Measurements from ENCODE around the gene S100A4. TPM values are rescaled to one million over a fixed set of nuclear protein-coding genes. Genes with fewer than 3 reads are reported as not detected.
"Not testable (repeated sequence)": the region's sequence is repeated elsewhere in the genome, so short reads cannot be mapped to it uniquely, and the experiment has no call there.

S100A4 gene
- total and polyA plus RNA-seq, 4 donors = 44.0 to 2,351 (median 762) TPM

- TF ChIP-seq, protein P1, sequence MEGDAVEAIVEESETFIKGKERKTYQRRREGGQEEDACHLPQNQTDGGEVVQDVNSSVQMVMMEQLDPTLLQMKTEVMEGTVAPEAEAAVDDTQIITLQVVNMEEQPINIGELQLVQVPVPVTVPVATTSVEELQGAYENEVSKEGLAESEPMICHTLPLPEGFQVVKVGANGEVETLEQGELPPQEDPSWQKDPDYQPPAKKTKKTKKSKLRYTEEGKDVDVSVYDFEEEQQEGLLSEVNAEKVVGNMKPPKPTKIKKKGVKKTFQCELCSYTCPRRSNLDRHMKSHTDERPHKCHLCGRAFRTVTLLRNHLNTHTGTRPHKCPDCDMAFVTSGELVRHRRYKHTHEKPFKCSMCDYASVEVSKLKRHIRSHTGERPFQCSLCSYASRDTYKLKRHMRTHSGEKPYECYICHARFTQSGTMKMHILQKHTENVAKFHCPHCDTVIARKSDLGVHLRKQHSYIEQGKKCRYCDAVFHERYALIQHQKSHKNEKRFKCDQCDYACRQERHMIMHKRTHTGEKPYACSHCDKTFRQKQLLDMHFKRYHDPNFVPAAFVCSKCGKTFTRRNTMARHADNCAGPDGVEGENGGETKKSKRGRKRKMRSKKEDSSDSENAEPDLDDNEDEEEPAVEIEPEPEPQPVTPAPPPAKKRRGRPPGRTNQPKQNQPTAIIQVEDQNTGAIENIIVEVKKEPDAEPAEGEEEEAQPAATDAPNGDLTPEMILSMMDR (IDR thresholded peaks at IDR 0.05; ENCODE audit: control extremely low read depth, extremely low read depth) = no peak
- no peak for ATAC-seq (ENCODE audit: insufficient read depth, low FRiP score)
Observed at GRCh38 chr1:153587314-153587713, 41.7 kb upstream of the S100A4 start.

DNA sequence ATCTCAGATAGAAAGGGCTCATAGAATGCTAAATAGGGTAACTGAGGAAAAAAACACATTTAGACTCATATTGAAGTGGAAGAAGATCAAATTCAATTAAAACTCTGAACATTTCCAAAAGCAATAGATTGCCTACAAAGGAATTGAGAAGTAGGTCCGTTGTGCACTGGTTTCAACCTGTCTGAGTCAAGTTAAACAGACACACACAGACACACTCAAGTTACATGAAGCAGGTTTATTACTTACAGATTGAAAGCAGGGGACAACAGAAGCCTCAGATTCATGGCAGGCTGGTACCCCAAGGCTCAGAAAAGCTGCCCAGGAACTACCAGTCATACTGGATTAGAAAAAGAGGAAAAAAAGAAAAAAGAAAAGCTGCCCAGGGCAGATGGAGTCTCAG, 40.7 kb upstream of the S100A4 start:
- peaks cover 0 to 2% (median 0%) of the 10 kb centered on the region in 4 donors for H3K36me3 ChIP-seq (ENCODE audit: control insufficient read depth in 4 of 4, insufficient read depth in 4 of 4, low read length in 4 of 4)
- DNase-seq (no peak), ATAC-seq (ENCODE audit: insufficient read depth, low FRiP score) (no peak)
- no peak overlapping the region for H3K27ac ChIP-seq (ENCODE audit: low read depth in 1 of 2, low read length in 1 of 2)
- H3K9me3 ChIP-seq (ENCODE audit: control insufficient read depth in 4 of 4, insufficient read depth in 3 of 4, low read length in 3 of 4) = no peaks in the 10 kb centered on the region
- TF ChIP-seq, protein P1 (IDR thresholded peaks at IDR 0.05; ENCODE audit: control extremely low read depth, extremely low read depth) = no peak
- no peaks in the 10 kb centered on the region for H3K27me3 ChIP-seq (ENCODE audit: control insufficient read depth in 3 of 3, insufficient read depth in 3 of 3, low read length in 2 of 3)
- H3K9ac ChIP-seq (ENCODE audit: insufficient read depth in 1 of 2, low read length in 2 of 2) = no peak overlapping the region
- no peak overlapping the region for H3K4me3 ChIP-seq
- 54 to 61% methylated on average over 1 of the region's 1 CpG for WGBS, 2 donors
- no peaks in the 10 kb centered on the region for H3K4me1 ChIP-seq (ENCODE audit: control insufficient read depth in 5 of 5, insufficient read depth in 5 of 5, low read length in 5 of 5)

More at GRCh38 chr1:153587314-153587713, 41.7 kb upstream of the S100A4 start:
- no peak for DNase-seq
- H3K4me1 ChIP-seq (ENCODE audit: control insufficient read depth in 5 of 5, insufficient read depth in 5 of 5, low read length in 5 of 5) = no peaks in the 10 kb centered on the region
- no peak overlapping the region for H3K9ac ChIP-seq (ENCODE audit: insufficient read depth in 1 of 2, low read length in 2 of 2)
- H3K4me3 ChIP-seq = no peak overlapping the region
- no peak overlapping the region for H3K27ac ChIP-seq (ENCODE audit: low read depth in 1 of 2, low read length in 1 of 2)
- H3K9me3 ChIP-seq (ENCODE audit: control insufficient read depth in 4 of 4, insufficient read depth in 3 of 4, low read length in 3 of 4) = no peaks in the 10 kb centered on the region
- H3K27me3 ChIP-seq (ENCODE audit: control insufficient read depth in 3 of 3, insufficient read depth in 3 of 3, low read length in 2 of 3) = no peaks in the 10 kb centered on the region
- peaks cover 0 to 2% (median 0%) of the 10 kb centered on the region in 4 donors for H3K36me3 ChIP-seq (ENCODE audit: control insufficient read depth in 4 of 4, insufficient read depth in 4 of 4, low read length in 4 of 4)
- 56 to 69% methylated on average over 5 of the region's 5 CpGs for WGBS, 2 donors

- peaks cover 0 to 2% (median 0%) of the 10 kb centered on the region in 4 donors for H3K36me3 ChIP-seq (ENCODE audit: control insufficient read depth in 4 of 4, insufficient read depth in 4 of 4, low read length in 4 of 4)
- TF ChIP-seq, protein P1 (IDR thresholded peaks at IDR 0.05; ENCODE audit: control extremely low read depth, extremely low read depth) = no peak
- H3K9me3 ChIP-seq (ENCODE audit: control insufficient read depth in 4 of 4, insufficient read depth in 3 of 4, low read length in 3 of 4) = no peaks in the 10 kb centered on the region
- H3K27me3 ChIP-seq (ENCODE audit: control insufficient read depth in 3 of 3, insufficient read depth in 3 of 3, low read length in 2 of 3) = no peaks in the 10 kb centered on the region
- ATAC-seq (ENCODE audit: insufficient read depth, low FRiP score) (no peak), DNase-seq (no peak)
- WGBS, 2 donors = 64 to 86% methylated on average over 1 of the region's 1 CpG
- no peak overlapping the region for H3K4me3 ChIP-seq
- no peak overlapping the region for H3K27ac ChIP-seq (ENCODE audit: low read depth in 1 of 2, low read length in 1 of 2)
- no peak overlapping the region for H3K9ac ChIP-seq (ENCODE audit: insufficient read depth in 1 of 2, low read length in 2 of 2)
- no peaks in the 10 kb centered on the region for H3K4me1 ChIP-seq (ENCODE audit: control insufficient read depth in 5 of 5, insufficient read depth in 5 of 5, low read length in 5 of 5)
Observed at GRCh38 chr1:153585006-153585405, 39.4 kb upstream of the S100A4 start.

DNA sequence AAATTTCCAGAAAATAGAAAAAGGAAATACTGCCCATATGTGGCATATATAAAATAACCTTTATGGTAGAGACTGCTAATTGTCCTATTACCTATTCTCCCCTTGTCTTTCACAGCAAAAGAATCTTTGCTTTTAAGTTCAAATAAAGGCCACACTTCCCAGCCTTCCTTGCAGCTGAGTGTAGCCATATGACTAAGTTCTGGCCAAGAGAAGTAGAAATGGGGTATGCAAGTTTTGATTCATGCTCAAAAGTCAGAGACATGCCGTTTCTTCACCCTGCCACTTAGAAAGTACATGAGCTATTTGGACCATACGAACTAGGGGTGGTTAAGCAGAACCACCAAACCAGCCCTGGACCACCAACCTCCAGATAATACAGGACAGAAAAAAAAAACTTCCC, 38.4 kb upstream of the S100A4 start:
- WGBS, 2 donors = 82% methylated on average over 2 of the region's 2 CpGs
- no peak overlapping the region for H3K27ac ChIP-seq (ENCODE audit: low read depth in 1 of 2, low read length in 1 of 2)
- H3K4me1 ChIP-seq (ENCODE audit: control insufficient read depth in 5 of 5, insufficient read depth in 5 of 5, low read length in 5 of 5) = no peaks in the 10 kb centered on the region
- no peak overlapping the region for H3K9ac ChIP-seq (ENCODE audit: insufficient read depth in 1 of 2, low read length in 2 of 2)
- no peak for DNase-seq
- TF ChIP-seq, protein P1 (IDR thresholded peaks at IDR 0.05; ENCODE audit: control extremely low read depth, extremely low read depth) = no peak
- no peak for ATAC-seq (ENCODE audit: insufficient read depth, low FRiP score)
- no peak overlapping the region for H3K4me3 ChIP-seq
- no peaks in the 10 kb centered on the region for H3K9me3 ChIP-seq (ENCODE audit: control insufficient read depth in 4 of 4, insufficient read depth in 3 of 4, low read length in 3 of 4)
- no peaks in the 10 kb centered on the region for H3K27me3 ChIP-seq (ENCODE audit: control insufficient read depth in 3 of 3, insufficient read depth in 3 of 3, low read length in 2 of 3)
- peaks cover 0 to 2% (median 0%) of the 10 kb centered on the region in 4 donors for H3K36me3 ChIP-seq (ENCODE audit: control insufficient read depth in 4 of 4, insufficient read depth in 4 of 4, low read length in 4 of 4)

DNA sequence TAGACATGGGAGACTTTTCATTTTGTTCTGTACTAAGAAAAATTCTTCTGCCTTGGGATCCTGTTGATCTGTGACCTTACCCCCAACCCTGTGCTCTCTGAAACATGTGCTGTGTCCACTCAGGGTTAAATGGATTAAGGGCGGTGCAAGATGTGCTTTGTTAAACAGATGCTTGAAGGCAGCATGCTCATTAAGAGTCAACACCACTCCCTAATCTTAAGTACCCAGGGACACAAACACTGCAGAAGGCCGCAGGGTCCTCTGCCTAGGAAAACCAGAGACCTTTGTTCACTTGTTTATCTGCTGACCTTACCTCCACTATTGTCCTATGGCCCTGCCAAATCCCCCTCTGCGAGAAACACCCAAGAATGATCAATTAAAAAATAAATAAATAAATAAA, 37.9 kb upstream of the S100A4 start:
- not testable (repeated sequence) for DNase-seq; ATAC-seq (ENCODE audit: insufficient read depth, low FRiP score); H3K27ac ChIP-seq (ENCODE audit: low read depth in 1 of 2, low read length in 1 of 2); H3K36me3 ChIP-seq (ENCODE audit: control insufficient read depth in 4 of 4, insufficient read depth in 4 of 4, low read length in 4 of 4); H3K4me3 ChIP-seq; H3K9me3 ChIP-seq (ENCODE audit: control insufficient read depth in 4 of 4, insufficient read depth in 3 of 4, low read length in 3 of 4); H3K27me3 ChIP-seq (ENCODE audit: control insufficient read depth in 3 of 3, insufficient read depth in 3 of 3, low read length in 2 of 3); H3K9ac ChIP-seq (ENCODE audit: insufficient read depth in 1 of 2, low read length in 2 of 2); H3K4me1 ChIP-seq (ENCODE audit: control insufficient read depth in 5 of 5, insufficient read depth in 5 of 5, low read length in 5 of 5)
- WGBS, 2 donors = 80 to 81% methylated on average over 2 to 3 of the region's 3 CpGs

Measured in lung (tissue), 12 donors.